ENCODE measurements around the gene RAB9A.
"Not testable (repeated sequence)": the region's sequence is repeated elsewhere in the genome, so short reads cannot be mapped to it uniquely, and the experiment has no call there.

Gene RAB9A

DNA sequence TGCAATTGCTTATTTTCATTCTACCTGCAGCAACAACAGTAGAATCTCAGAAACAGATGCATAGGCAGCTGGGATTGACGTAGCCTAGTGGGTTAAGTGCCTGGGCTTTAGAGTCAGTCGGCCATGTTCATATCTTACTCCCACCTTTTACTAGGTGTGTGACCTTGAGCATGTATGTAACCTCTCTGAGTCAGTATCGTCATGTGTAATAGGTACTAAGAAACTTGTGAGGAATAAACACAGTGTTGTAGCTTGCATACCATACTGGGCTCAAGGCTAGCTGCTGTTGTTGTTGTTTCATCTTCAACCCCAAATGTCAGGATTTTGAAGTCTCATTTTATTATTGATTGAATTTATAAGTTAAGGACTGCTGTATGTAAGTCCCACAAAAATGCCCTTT lies 14.2 kb downstream of the RAB9A start:
- FAIRE-seq = no peak

DNA sequence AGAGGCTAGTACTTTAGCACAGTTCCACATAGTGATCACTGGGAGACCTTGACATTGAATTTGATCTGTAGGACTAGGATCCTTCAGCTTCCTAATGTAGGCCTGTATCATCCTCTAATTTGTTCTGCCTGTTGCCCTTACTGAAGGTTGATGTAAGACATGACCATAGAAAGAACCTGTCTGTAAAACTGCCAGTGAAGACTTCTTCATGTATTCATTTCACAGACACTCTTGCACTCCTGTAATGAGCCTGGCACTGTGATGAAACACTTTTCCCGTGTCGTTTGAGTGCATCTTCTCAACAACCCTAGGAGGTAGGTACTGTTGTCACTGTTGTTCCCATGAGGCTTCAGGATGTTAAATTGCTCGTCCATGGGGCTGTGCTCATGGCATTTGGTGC lies 14.7 kb downstream of the RAB9A start:
- no peak for FAIRE-seq

DNA sequence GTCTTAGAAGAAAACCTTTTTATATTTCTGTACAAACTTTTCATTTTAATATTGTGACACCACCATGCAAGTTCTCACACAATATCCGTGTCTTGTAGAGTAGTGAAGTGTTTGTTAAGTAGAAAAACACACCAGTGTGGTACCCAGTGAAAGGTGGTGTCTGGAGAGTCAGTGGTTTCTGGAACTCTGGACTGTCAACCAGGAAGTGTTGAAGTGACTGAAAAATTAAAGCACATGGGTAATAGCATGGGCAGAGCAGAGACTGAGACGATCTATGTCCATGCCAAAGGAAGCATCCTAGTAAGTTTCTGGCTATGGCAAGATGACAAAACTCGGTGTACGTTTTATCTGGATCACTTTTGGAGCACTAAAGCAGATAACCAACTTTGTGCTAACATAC lies 22.2 kb downstream of the RAB9A start:
- no peak for FAIRE-seq

DNA sequence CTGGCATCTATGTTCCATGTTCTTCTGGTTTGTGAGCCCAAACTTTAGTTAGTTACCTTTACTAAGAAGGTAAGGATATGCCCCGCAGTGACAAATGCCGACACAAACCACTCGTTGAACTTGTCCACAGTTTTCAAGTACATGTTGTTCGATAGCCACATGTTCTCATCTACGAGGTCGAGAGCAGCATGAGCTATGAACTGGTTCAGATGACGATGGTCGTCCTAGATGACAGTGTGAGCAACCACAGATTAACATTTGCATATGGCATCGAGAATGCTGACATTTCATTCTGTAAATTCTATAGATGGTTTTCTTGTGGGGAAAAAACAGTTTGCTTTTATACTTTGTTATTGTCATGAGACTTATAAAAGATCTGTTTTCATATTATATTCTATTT lies 27.5 kb downstream of the RAB9A start:
- no peak for FAIRE-seq

DNA sequence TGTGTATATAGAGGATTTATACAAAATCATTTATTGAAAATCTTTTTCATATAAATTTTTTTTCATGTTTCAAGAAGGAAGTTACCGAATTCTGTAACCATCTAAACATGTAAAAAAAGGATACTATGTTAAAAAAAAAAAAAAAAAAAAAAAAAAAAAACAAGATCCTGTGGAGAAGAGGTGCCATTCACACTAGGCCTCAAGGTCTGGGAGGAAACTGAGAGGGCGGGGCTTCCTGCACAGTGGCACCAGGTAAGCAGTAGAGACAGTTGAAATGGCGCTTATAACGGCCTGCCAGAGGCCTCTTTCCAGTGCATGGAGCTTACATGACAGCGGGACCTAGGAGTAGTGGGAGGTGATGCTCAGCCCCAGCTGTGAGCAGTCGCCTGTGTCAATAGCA lies 28.0 kb downstream of the RAB9A start:
- FAIRE-seq = no peak

DNA sequence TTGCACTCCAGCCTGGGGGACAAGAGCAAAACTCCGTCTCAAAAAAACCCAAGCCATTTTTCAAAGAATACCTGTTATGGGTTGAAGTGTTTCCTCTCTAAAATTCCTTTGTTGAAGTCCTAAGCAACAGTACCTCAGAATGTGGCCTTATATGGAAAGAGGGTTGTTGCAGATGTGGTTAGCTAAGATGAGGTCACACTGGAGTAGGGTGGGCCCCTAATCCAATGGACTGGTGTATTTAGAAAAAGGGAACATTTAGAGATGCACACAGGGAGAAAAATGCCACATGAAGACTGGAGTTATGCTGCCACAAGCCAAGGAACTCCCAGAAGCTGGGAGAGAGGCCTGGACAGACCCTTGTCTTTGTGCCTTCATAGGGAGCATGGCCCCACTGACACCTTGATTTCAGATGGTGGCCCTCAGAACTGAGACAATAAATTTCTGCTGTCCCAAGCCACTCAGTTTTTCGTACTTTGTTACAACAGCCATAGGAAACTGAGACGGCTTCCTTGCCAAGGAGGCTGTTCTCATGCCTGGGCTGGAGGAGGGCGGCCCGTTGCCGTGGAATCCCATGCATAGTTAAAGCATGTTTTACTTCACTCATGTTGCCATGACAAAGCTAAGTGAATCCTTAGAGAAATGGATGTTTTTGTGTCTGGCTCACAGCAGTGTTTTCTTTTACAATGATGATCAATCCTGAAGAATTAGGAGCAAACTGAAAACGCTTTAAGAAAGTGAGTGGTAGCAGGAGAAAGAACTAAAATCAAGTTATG lies 29.0 kb downstream of the RAB9A start:
- no peak for FAIRE-seq

DNA sequence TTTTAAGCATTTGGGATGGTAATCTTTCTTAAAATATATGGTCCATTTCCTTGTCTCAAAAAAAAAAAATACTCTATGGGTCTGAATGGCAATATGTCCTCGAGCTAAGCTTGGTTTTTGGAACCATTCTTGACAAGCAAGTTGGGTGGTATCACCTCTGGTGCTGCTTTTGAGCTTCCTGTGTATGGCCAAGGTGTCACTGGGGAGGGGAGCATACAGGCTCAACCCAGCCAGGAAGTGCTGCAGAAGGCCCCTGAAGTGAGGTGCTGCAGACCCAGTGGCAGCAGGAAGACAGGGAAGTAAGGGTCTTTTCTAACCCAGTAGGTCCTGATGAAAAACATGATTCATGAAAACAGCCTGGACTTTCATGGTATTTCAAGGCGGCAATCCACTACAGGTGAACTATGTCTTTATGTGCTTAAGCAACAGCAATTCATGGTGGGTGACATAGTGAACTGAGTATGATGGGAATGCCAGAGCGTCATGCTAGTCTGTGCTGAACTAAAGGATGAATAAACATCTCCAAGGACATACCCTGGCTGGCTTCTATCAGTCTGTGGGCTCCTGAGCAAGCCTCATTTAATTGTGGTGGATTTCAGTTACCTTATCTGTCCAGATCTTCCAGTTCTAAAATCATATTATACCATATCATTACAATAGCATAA lies 30.4 kb downstream of the RAB9A start:
- FAIRE-seq = no peak

DNA sequence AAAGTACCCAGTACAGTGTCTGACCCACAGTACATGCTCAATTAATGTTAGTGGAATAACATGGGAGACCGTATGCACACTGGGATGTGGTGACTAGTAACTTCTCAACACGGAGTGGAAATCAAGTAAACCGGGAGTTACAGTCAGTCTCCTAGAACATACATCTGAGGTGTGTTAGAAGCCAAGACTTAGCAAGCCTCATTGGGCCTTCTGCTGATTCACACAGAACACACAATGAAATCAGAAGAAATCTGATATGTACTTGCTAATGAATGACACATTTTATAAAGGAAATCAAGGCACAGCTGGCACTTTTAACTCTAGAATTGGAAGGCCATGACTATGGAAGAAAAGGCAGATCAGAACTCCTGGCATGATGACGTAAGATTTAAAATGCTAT lies 32.4 kb downstream of the RAB9A start:
- FAIRE-seq = no peak

DNA sequence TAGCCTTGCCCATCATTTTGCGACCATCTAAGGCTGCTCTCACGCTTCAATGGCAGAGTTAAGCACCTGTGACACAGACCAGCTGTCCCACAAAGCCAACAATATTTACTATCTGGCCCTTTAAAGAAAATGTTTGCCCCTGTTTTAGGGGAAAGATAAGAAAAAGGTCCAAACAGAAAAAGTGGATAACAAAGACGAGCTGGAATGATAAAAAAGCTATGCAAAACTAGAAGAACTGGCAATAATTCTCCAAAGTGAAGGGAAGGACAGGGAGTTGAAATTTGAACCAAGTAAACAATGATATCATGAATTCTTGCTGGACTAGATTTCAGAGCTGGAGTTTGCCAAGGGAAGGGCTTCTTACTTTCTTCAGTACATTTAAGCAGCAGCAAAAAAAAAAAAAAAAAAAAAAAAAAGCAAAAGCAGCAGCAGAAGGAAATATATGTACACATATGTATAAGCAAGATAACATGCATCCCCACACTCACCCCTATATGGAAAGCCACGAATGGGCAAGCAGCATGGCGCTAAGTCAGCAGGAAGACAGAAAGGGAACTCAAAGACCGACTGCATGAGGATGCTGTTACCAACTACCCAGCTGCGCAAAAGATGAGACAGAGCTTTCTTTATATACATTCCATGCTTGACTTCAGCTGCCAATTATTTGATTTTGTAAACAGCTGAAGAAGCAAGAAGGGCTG lies 33.0 kb downstream of the RAB9A start:
- no peak for FAIRE-seq

DNA sequence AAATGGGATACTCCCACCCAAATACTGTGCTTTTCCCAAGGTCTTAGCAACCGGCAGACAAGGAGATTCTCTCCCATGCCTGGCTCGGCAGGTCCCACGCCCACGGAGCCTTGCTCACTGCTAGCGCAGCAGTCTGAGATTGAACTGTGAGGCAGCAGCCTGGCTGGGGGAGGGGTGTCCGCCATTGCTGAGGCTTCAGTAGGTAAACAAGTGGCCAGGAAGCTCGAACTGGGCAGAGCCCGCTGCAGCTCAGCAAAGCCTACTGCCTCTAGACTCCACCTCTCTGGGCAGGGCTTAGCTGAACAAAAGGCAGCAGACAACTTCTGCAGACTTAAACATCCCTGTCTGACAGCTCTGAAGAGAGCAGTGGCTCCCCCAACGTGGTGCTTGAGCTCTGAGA lies 36.0 kb downstream of the RAB9A start:
- not testable (repeated sequence) for FAIRE-seq

DNA sequence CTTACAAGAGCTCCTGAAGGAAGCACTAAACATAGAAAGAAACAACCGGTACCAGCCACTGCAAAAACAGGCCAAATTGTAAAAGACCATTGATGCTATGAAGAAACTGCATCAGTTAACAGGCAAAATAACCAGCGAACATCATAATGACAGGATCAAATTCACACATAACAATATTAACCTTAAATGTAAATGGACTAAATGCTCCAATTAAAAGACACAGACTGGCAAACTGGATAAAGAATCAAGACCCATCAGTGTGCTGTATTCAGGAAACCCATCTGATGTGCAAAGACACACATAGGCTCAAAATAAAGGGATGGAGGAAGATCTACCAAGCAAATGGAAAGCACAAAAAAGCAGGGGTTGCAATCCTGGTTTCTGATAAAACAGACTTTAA lies 37.7 kb downstream of the RAB9A start:
- not testable (repeated sequence) for FAIRE-seq

DNA sequence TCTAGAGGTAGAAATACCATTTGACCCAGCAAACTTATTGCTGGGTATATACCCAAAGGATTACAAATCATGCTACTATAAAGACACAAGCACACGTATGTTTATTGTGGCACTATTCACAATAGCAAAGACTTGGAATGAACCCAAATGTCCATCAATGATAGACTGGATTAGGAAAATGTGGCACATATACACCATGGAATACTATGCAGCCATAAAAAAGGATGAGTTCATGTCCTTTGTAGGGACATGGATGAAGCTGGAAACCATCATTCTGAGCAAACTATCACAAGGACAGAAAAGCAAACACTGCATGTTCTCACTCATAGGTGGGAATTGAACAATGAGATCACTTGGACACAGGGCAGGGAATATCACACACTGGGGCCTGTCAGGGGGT lies 41.6 kb downstream of the RAB9A start:
- not testable (repeated sequence) for FAIRE-seq

DNA sequence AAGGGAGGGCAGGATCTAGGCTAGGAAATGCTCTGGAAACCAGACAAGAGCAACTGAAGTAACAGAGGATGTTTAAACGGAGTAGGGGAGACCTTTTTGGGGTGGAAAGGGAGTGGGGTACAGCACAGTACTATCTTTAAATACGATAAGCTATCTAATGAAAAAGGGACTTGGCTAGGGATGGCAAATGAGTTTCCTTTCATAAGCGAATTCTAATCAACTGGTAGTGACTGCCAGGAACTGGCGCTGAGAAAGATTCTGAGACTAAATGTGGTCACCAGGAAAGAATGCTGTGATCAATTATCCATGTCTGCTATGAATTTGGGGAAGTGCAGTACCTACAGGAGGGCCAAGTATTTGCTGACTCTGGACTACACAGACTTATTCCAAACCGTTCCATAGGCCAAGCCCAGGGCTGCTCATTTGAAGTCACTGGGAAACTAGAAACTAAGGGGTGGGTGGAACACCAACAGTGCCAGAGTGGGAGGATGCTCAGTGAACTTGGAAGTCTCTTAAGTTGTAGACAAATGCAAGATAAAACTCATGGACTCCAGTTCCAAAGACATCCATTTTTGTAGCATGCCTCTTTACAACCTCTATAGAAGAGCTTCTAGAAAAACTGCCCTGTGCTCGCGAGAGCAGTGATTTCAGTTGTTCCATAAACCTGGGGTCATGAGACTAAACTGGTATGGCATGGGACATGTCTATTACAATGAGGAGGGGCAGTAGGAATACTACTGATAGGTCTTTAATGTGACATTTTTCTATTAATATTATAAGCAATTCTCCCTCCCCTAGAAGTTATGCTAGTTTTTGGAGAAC lies 43.5 kb downstream of the RAB9A start:
- FAIRE-seq = no peak

DNA sequence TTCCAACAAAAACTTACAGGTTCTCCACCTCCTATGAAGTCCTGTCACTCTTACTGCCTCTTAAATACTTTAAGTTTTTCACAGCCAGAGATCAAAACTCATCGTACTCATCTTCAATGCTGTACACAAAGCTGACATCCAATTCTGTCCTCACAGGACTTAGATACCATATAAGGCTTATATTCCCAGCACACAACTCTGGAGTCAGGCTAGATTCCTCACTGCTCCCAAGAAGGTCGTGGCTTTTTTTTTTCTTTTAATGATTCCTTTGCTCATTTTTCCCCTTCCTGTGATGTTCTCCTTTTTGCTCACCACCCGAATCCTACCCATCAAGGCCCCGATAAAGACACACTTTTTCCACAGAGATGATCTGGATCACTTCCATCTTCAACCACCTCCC lies 44.6 kb downstream of the RAB9A start:
- no peak for FAIRE-seq

DNA sequence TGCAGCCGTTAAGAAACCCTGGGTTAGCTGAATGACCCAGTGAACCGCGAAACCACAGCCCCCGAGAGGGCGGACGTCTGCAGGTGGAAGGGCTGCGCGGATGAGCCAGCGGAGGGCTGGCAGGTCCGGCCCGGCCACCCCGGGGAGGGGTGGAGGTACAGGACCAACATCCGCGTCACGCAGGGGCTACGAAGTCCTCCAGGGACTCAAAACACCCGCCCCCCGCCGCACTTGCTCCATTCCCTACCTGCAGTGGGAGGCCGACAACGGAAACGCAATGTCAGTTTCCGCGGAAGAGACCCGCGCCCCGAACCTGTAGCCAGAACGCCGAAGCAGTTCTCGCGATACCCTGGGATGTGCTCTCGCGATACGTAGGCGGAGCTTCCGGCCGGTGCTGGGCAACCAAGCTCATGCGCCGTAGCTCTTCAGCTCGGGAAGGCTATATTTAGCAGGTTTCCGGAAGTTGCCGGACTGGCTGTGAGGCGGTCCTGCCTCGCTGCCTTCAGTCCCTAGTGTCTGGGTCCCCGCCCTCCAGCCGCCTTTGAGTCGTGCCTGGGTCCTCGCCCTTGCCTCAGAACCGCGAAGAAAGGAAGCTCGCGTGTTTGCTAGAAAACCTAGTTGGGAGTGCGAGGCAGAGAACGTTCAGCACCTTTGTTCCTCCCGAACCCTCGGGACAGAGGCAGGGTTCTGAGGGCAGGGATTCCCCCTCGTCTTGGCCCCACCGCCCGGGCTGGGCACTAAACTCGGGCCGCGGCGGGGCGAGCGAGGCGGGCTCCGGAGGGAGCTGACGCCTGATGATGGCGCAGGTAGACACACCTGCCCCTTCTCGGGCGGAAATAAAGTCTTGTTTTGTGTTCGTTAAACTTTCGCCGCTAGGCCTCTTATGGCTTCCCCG lies 45.6 kb downstream of the RAB9A start, which contains the start of the genes OFD1 and TRAPPC2:
Gene OFD1, plus strand, starts transcription at position 471 of the 895 bp plus-strand sequence. Its CDS starts 324 bp downstream, at position 795.
Gene TRAPPC2, minus strand, starts transcription at position 343 of the 895 bp plus-strand sequence. CDS start 14,657 bp downstream, outside the sequence.
- peak; percentile 83 for FAIRE-seq

DNA sequence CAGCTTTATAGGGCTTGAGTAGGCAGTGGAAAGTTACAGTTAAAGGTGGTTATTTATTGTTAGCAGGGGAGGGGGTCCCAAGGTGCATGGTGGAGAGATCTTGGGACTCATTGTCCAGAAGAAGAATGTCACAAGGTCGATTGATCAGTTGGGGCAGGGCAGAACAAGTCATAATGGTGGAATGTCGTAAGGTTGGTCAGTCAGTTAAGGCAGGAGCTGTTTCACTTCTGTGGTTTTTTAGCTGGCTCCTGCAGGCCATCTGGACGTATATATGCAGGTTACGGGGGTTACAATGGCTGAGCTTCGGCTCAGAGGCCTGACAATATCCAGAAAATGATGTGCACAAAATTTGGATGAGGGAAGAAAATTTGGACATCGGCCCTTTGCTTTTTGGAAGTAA lies 52.8 kb downstream of the RAB9A start:
- no peak for FAIRE-seq

DNA sequence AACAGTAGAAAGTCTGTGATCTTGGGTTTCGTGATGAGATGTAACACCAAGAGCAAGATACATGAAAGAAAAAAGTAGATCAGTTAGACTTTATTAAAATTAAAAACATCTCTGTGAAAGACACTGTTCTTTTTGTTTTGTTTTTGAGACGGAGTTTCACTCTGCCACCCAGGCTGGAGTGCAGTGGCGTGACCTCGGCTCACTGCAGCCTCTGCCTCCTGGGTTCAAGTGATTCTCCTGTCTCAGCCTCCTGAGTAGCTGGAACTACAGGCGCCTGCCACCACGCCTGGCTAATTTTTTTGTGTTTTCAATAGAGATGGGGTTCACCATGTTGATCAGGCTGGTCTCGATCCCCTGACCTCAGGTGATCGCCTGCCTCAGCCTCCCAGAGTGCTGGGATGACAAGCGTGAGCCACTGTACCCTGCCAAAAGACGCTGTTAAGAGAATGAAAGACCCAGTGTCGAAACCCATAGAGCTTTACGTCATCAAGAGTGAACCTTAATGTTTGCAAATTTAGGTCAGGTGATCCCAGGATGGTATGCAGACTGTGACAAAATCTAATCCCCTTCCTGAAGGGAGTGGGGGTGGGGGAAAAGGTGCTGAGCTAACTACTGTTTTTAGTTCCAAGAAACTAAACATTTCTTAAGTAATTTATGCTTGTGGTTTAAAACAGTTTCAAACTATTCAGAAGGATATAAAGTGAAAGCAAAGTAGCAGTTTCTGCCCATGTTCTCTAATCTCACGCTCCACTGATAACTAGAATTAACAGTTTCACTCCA lies 53.7 kb downstream of the RAB9A start:
- FAIRE-seq = no peak

DNA sequence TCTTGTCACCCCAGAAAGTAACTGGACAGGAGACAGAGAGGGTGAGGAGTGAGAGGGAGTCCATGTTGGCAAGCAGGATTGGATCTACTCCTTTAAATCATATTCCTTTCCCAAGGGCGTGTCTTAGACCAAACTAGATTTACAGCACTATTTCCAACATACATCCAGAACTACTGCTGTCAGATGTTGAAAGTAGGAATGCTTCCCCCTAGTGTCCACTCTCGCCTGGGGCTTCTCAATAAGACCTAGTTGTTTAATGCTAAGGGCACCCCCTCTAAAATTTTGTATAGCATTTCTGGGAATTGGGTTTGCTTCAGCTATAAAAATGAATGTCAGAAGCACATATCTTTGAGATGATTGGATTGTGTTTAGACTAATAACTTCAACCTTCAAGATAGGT lies 58.9 kb downstream of the RAB9A start:
- no peak for FAIRE-seq

DNA sequence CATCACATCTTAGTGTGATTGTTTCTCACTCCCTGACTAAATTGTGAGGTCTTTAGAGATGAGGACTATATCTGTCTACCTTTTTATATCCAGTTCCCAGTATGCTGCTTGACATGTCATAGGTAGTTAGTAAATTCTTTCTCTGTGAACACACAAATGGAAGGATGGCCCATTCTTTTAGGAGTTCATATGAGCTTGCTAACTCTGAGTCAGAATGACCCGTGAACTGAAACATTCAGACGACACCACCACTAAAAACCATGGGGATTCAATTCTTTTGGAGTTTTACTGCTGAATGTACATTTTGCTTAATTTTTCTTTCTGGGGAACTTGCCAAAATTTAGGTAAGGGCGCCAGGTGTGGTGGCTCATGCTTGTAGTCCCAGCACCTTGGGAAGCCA lies 59.6 kb downstream of the RAB9A start:
- FAIRE-seq = no peak

DNA sequence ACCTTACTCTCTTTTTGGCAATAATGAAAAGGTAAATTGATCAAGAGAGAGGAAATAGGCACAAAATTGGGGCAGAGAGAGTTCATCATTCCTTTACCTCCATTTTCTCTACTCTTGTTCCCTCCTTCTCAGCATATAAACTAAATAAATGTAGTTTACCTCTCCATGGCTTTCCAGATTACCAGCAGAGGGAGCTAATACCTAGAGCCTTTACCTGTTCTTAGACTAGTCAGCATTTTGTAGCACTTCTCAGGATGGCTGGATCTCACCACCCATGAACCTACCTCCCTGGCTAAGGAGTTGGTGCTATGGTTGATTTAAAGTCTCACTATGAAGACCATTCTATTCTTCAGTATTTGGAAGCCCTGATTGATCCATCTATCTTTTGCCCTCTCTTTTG lies 61.3 kb downstream of the RAB9A start:
- no peak for FAIRE-seq

DNA sequence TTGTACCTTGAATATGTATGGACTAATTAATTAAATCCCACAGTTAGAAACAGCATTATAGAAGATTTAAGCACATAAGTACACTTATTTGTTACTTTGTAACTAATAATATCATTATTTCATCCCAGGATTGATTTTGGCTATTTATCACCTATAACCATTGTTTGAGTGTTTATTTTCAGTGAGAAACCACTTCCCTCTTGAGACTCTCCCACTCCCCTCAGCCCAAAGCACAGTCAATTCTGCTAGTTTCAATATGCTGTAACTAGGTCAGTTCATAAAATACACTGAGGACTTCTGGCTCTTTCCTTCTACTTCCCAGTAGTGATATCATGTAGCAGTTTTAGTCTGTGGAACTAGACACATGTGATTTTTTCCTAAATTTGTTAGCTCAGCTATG lies 61.9 kb downstream of the RAB9A start:
- no peak for FAIRE-seq

Data from endometrium (tissue), 2 donors.